ENCODE measurements around the gene BCAN.

DNA sequence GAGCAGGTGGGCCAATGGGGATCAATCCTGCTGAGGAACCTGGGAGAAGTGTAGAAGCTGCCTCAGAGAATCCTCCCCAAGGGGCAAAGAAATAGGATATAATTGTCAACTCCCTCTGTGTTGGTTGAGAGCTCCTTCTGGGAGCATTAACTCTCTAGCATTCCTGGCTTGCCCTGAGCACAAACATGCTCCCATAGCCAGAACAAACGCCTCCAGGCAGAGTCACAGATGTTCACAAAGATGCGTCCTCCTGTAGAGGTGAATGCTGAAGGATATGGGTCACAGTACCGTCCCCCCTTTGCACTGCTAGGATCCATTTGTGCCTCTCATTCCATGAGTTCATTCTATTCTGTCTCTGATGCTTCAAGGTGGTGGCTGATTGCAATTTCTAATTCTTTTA lies 9.6 kb upstream of the BCAN start:
- TF ChIP-seq, protein P1, sequence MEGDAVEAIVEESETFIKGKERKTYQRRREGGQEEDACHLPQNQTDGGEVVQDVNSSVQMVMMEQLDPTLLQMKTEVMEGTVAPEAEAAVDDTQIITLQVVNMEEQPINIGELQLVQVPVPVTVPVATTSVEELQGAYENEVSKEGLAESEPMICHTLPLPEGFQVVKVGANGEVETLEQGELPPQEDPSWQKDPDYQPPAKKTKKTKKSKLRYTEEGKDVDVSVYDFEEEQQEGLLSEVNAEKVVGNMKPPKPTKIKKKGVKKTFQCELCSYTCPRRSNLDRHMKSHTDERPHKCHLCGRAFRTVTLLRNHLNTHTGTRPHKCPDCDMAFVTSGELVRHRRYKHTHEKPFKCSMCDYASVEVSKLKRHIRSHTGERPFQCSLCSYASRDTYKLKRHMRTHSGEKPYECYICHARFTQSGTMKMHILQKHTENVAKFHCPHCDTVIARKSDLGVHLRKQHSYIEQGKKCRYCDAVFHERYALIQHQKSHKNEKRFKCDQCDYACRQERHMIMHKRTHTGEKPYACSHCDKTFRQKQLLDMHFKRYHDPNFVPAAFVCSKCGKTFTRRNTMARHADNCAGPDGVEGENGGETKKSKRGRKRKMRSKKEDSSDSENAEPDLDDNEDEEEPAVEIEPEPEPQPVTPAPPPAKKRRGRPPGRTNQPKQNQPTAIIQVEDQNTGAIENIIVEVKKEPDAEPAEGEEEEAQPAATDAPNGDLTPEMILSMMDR (IDR thresholded peaks at IDR 0.05) = no peak
- no peak for TF ChIP-seq POLR2A (IDR thresholded peaks at IDR 0.05)
